Renal cortical epithelial cell (primary cell): ENCODE results near the gene UGT1A10. TPM values are rescaled to one million over a fixed set of nuclear protein-coding genes. Genes with fewer than 3 reads are reported as not detected.
A peak's percentile ranks its signal among the peaks of the same experiment; 100 is the strongest.
"Not testable (repeated sequence)": the region's sequence is repeated elsewhere in the genome, so short reads cannot be mapped to it uniquely, and the experiment has no call there.

Source experiments
- DNase-seq: peaks from one replicate; pipeline ENCODE4 v3.0.0-alpha.2; 2011; ENCODE audit warnings: low read depth
- total RNA-seq: library from RNA; depleted of rRNA; stranded (reverse); fragments of >200 nt; gene quantifications from 2 replicates; pipeline ENCODE4 v1.2.3, GENCODE V29; 2014

UGT1A10 gene
- total RNA-seq, 1 donor from 2014 or later = not detected

DNA sequence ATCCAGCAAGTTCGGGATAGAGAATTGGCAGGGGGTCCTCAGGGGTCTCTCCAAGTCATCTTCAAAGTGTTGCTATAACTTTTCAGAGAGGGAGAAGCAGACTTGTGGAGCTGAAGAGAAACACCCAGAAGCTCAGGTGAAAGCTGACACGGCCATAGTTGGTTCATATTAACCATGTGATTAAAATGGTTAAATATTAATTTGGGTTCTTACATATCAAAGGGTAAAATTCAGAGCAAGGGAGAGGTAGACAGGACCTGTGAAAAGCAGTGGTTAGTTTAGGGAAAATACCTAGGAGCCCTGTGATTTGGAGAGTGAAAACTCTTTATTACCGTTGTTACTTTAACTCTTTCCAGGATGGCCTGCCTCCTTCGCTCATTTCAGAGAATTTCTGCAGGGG lies 56.4 kb downstream of the UGT1A10 start, which contains the start of gene UGT1A6:
Gene UGT1A6, plus strand, starts transcription at position 243 of the 400 bp plus-strand sequence. Its CDS starts 115 bp downstream, at position 358.
- DNase-seq = peak; percentile 82

GRCh38 chr2:233693963-233694362 lies 57.7 kb downstream of the UGT1A10 start:
- no peak for DNase-seq

GRCh38 chr2:233698740-233699139 lies 62.5 kb downstream of the UGT1A10 start:
- no peak for DNase-seq

GRCh38 chr2:233699424-233700027 lies 63.3 kb downstream of the UGT1A10 start:
- DNase-seq = no peak

DNA sequence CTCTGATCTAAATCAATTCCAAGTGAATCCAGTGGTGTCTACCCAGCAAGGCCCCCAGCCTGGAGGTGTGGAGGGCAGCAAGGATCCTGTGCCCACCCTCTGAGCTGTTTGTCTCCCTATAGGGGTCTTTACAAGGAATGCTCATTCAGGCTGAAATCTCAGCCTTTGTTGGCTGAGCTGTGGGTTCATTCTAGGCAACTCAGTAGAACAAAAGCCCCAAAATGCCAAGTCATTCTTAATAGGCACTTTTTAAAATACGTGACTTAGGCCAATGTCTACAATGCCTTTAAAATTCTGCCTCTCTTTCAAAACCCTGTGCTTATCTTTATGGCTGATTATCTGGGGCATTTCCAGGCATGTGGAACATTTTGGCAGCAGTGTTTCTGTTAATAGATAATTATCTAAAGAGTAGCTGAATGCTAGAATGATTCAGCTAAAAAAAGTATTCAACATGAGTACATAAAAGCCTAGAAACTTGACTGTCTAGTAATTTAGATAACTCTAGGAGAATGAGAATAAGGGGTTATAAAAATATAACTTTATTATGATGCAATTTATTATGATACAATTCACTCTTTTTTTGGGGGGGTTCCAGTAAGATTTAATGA lies 63.9 kb downstream of the UGT1A10 start:
- DNase-seq = peak; percentile 97

GRCh38 chr2:233700842-233701241 lies 64.6 kb downstream of the UGT1A10 start:
- DNase-seq = not testable (repeated sequence)

DNA sequence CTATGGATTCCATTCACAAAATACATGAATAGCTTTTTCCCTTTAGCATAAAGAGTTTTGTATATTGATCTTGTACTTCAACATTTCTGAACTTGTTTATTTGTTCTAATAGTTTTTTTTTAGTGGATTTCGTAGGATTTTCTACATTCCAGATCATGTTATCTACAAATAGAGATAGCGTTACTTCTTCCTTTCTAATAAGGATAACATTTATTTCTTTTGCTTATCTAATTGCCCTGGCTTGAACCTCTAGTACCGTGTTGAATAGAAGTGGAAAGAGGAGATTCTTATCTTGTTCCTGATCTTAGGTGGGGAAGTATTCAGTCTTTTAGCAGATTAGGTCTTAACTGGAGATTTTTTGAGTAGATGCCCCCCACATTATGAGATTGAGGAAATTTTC lies 66.0 kb downstream of the UGT1A10 start:
- DNase-seq = no peak

DNA sequence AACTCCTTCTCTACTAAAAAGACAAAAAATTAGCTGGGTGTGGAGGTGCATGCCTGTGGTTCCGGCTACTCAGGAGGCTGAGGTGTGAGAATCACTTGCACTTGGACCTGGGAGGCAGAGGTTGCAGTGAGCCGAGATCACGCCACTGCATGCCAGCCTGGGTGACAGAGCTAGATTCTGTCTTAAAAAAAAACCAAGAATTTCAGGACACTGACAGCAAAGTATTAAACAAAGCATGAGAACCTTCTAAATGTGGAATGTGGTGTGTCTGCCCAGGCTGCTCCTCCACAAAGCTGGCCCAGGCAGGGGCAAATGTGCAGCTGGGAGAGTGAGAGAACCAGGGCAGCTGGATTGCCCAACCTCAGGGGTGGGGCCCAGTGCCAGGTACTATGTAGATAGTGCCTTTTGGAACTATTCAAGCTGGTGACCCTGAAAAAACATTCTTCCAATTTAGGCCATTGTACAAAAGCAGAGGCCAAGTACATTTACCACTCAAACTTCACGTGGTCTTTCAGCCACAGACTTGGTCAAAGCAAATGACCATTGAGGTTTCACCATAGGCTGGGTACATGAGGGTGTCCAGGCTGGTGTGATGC lies 69.8 kb downstream of the UGT1A10 start:
- peak; percentile 87 for DNase-seq

DNA sequence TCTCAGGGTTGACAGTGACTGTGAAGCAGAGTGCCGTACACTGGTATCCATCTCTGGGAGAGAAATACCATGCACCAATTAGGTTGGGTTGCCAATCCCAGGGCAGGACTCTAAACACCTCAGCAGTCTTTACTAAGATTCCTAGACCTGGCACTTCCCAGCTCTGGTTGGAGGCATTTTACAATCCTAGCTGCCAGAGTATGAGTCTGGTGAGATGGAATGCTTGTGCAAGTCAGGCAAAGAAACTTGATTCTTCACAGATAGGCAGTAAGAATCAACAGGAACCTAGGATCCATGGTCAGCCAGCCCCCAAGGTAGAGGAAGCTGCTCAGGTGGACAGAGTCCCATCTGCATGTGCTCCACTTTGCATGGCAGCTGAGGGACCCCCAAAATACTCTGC lies 70.5 kb downstream of the UGT1A10 start:
- DNase-seq = peak; percentile 82

GRCh38 chr2:233707940-233708644 lies 71.8 kb downstream of the UGT1A10 start:
- peak; percentile 64 for DNase-seq

DNA sequence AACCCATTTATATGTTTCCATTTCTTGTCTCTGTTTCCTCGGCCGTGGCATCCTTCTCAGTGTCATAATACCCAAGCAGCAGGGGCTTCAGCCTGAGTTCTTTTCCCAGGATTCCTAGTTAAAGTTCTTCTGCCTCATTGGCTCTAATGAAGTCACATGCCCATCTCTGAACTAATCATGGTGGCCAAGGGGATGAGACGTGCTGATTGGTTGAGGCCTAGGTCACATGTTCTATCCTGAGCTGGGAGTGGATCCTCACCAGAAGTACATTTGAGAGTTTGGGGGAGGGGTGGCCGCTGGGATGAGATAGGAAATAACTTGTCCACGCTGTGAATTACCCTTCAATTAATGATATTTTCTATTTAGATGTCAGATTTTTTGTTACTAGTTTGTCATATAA lies 72.7 kb downstream of the UGT1A10 start:
- DNase-seq = no peak

- DNase-seq = peak; percentile 61
These were observed 75.2 kb downstream of the UGT1A10 start for GRCh38 chr2:233711312-233712008.

- no peak for DNase-seq
These were observed 76.5 kb downstream of the UGT1A10 start, which contains the start of gene UGT1A5 for GRCh38 chr2:233712611-233713261. TSS of gene UGT1A5 (plus strand) at chr2:233712907. CDS start at chr2:233712992, 85 bp downstream.

DNA sequence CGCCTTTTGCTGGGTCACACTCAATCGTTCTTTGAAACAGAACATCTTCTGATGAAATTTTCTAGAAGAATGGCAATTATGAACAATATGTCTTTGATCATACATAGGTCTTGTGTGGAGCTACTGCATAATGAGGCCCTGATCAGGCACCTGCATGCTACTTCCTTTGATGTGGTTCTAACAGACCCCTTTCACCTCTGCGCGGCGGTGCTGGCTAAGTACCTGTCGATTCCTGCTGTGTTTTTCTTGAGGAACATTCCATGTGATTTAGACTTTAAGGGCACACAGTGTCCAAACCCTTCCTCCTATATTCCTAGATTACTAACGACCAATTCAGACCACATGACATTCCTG lies 77.0 kb downstream of the UGT1A10 start:
- no peak for DNase-seq

DNA sequence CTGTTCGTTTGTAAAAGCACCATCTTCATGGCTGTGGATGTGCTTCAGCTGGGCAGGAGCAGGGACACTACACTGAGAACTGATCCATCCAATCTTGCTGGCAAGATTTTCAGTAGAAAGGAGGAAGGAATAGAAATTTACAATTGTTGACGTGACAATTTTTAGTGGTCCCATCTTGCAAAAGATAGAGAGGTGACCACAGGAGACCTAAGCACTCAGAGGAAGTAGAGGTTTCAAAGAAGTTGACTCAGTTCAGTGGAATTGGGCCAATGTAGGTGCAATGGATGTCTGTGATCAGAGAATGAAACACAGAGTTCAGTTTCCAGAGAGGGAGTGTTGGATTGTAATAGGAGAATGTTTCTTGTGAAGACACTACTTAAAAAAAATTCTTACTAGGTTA lies 77.9 kb downstream of the UGT1A10 start:
- DNase-seq = peak; percentile 41

DNA sequence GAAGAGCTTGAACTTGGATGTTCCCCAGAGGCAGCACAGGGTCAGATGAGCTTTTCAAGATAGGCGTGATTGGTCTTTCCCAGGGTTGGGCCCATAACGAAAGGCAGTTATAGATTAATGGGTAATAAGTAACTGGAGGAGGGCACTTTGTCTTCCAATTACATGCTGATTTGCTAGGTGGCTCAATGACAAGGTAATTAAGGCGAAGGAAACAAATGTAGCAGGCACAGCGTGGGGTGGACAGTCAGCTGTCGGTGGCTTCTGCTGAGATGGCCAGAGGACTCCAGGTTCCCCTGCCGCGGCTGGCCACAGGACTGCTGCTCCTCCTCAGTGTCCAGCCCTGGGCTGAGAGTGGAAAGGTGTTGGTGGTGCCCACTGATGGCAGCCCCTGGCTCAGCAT lies 82.3 kb downstream of the UGT1A10 start, which contains the start of gene UGT1A4:
Gene UGT1A4, plus strand, starts transcription at position 185 of the 400 bp plus-strand sequence. Its CDS starts 85 bp downstream, at position 270.
- no peak for DNase-seq

- no peak for DNase-seq
These were observed 92.6 kb downstream of the UGT1A10 start, which contains the start of gene UGT1A3 for GRCh38 chr2:233728723-233729301. TSS of gene UGT1A3 (plus strand) at chr2:233729042. CDS start at chr2:233729127, 85 bp downstream.

- DNase-seq = not testable (repeated sequence)
These were observed 100.8 kb downstream of the UGT1A10 start for GRCh38 chr2:233736868-233737653.

- DNase-seq = peak; percentile 65
These were observed 104.6 kb downstream of the UGT1A10 start for GRCh38 chr2:233740870-233741269.
